ENCODE results near the gene ASAP2.
"Not testable (repeated sequence)": the region's sequence is repeated elsewhere in the genome, so short reads cannot be mapped to it uniquely, and the experiment has no call there.

The ASAP2 gene

GRCh38 chr2:9212010-9212635, 5.5 kb downstream of the ASAP2 start:
- no peaks in the 10 kb centered on the region for H3K36me3 Mint-ChIP-seq
- H3K27me3 Mint-ChIP-seq, result peaks cover 23 to 39% of the 10 kb centered on the region in 2 donors
- H3K27ac Mint-ChIP-seq, result no peak overlapping the region
- ATAC-seq (replicated peaks), result no peak
- H3K4me1 Mint-ChIP-seq, result peaks cover 4 to 5% of the 10 kb centered on the region in 2 donors
- H3K9me3 Mint-ChIP-seq, result no peaks in the 10 kb centered on the region
- no peak overlapping the region for H3K4me3 Mint-ChIP-seq
- no peak for DNase-seq

GRCh38 chr2:9212661-9213411, 6.2 kb downstream of the ASAP2 start:
- DNase-seq (no peak), ATAC-seq (replicated peaks) (no peak)
- Mint-ChIP-seq H3K9me3 (no peaks in the 10 kb centered on the region), H3K27me3 (peaks cover 21 to 36% of the 10 kb centered on the region in 2 donors), H3K4me1 (peaks cover 3% of the 10 kb centered on the region in 2 donors), H3K36me3 (no peaks in the 10 kb centered on the region), H3K27ac (no peak overlapping the region), H3K4me3 (no peak overlapping the region)

- DNase-seq (no peak), ATAC-seq (replicated peaks) (no peak)
- no peaks in the 10 kb centered on the region for H3K4me1 Mint-ChIP-seq
- no peak overlapping the region for H3K4me3 Mint-ChIP-seq
- H3K9me3 Mint-ChIP-seq, result no peaks in the 10 kb centered on the region
- H3K27me3 Mint-ChIP-seq, result peaks cover 16 to 30% of the 10 kb centered on the region in 2 donors
- no peak overlapping the region for H3K27ac Mint-ChIP-seq
- no peaks in the 10 kb centered on the region for H3K36me3 Mint-ChIP-seq
Observed at GRCh38 chr2:9213477-9214051, 7.0 kb downstream of the ASAP2 start.

GRCh38 chr2:9214873-9215272, 8.3 kb downstream of the ASAP2 start:
- Mint-ChIP-seq H3K27me3 (peaks cover 16 to 28% of the 10 kb centered on the region in 2 donors), H3K36me3 (no peaks in the 10 kb centered on the region), H3K9me3 (no peaks in the 10 kb centered on the region), H3K4me3 (no peak overlapping the region), H3K4me1 (no peaks in the 10 kb centered on the region), H3K27ac (no peak overlapping the region)
- DNase-seq (no peak), ATAC-seq (replicated peaks) (no peak)

GRCh38 chr2:9215680-9216079, 9.1 kb downstream of the ASAP2 start:
- DNase-seq (no peak), ATAC-seq (replicated peaks) (no peak)
- Mint-ChIP-seq H3K27ac (no peak overlapping the region), H3K9me3 (no peaks in the 10 kb centered on the region), H3K36me3 (no peaks in the 10 kb centered on the region), H3K4me1 (no peaks in the 10 kb centered on the region), H3K4me3 (no peak overlapping the region), H3K27me3 (peaks cover 12 to 22% of the 10 kb centered on the region in 2 donors)

GRCh38 chr2:9216143-9216542, 9.5 kb downstream of the ASAP2 start:
- not testable (repeated sequence) for H3K36me3 Mint-ChIP-seq; H3K27ac Mint-ChIP-seq; DNase-seq; ATAC-seq (replicated peaks); H3K4me3 Mint-ChIP-seq; H3K9me3 Mint-ChIP-seq; H3K4me1 Mint-ChIP-seq
- H3K27me3 Mint-ChIP-seq, result peaks cover 12 to 22% of the 10 kb centered on the region in 2 donors

- H3K36me3 Mint-ChIP-seq, result no peaks in the 10 kb centered on the region
Observed at GRCh38 chr2:9217838-9218770, 11.5 kb downstream of the ASAP2 start.

GRCh38 chr2:9219027-9219445, 12.4 kb downstream of the ASAP2 start:
- Mint-ChIP-seq H3K27ac (no peak overlapping the region), H3K27me3 (peaks cover 4 to 6% of the 10 kb centered on the region in 2 donors), H3K4me1 (no peaks in the 10 kb centered on the region), H3K9me3 (peaks cover 0 to 3% of the 10 kb centered on the region in 2 donors), H3K4me3 (no peak overlapping the region), H3K36me3 (no peaks in the 10 kb centered on the region)
- DNase-seq (no peak), ATAC-seq (replicated peaks) (no peak)

More at GRCh38 chr2:9217838-9218770, 11.5 kb downstream of the ASAP2 start:
- peaks cover 0 to 3% of the 10 kb centered on the region in 2 donors for H3K9me3 Mint-ChIP-seq
- no peak for DNase-seq
- H3K27ac Mint-ChIP-seq, result no peak overlapping the region
- H3K27me3 Mint-ChIP-seq, result peaks cover 8 to 9% of the 10 kb centered on the region in 2 donors
- no peak for ATAC-seq (replicated peaks)
- no peaks in the 10 kb centered on the region for H3K4me1 Mint-ChIP-seq
- no peak overlapping the region for H3K4me3 Mint-ChIP-seq

GRCh38 chr2:9220201-9220600, 13.6 kb downstream of the ASAP2 start:
- Mint-ChIP-seq H3K36me3 (no peaks in the 10 kb centered on the region), H3K27me3 (peaks cover 4 to 6% of the 10 kb centered on the region in 2 donors), H3K4me3 (no peak overlapping the region), H3K27ac (no peak overlapping the region), H3K4me1 (no peaks in the 10 kb centered on the region), H3K9me3 (peaks cover 0 to 3% of the 10 kb centered on the region in 2 donors)
- no peak for DNase-seq
- ATAC-seq (replicated peaks), result no peak

- Mint-ChIP-seq H3K27ac (no peak overlapping the region), H3K9me3 (peaks cover 0 to 3% of the 10 kb centered on the region in 2 donors), H3K4me3 (no peak overlapping the region), H3K36me3 (no peaks in the 10 kb centered on the region), H3K27me3 (no peaks in the 10 kb centered on the region), H3K4me1 (no peaks in the 10 kb centered on the region)
- no peak for DNase-seq
- no peak for ATAC-seq (replicated peaks)
Observed at GRCh38 chr2:9221223-9221622, 14.6 kb downstream of the ASAP2 start.

GRCh38 chr2:9222239-9222892, 15.8 kb downstream of the ASAP2 start:
- Mint-ChIP-seq H3K4me1 (no peaks in the 10 kb centered on the region), H3K9me3 (peaks cover 0 to 3% of the 10 kb centered on the region in 2 donors), H3K27me3 (no peaks in the 10 kb centered on the region), H3K27ac (no peak overlapping the region), H3K4me3 (no peak overlapping the region), H3K36me3 (no peaks in the 10 kb centered on the region)
- DNase-seq, result no peak
- no peak for ATAC-seq (replicated peaks)

GRCh38 chr2:9222893-9223287, 16.3 kb downstream of the ASAP2 start:
- ATAC-seq (replicated peaks) (no peak), DNase-seq (no peak)
- Mint-ChIP-seq H3K4me1 (no peaks in the 10 kb centered on the region), H3K4me3 (no peak overlapping the region), H3K27ac (no peak overlapping the region), H3K9me3 (peaks cover 0 to 3% of the 10 kb centered on the region in 2 donors), H3K36me3 (no peaks in the 10 kb centered on the region), H3K27me3 (no peaks in the 10 kb centered on the region)

GRCh38 chr2:9225806-9226205, 19.2 kb downstream of the ASAP2 start:
- Mint-ChIP-seq H3K4me1 (no peaks in the 10 kb centered on the region), H3K9me3 (peaks cover 0 to 2% of the 10 kb centered on the region in 2 donors), H3K36me3 (no peaks in the 10 kb centered on the region), H3K27ac (no peak overlapping the region), H3K4me3 (no peak overlapping the region), H3K27me3 (peaks cover 5% of the 10 kb centered on the region in 2 donors)
- ATAC-seq (replicated peaks) (no peak), DNase-seq (no peak)

Measured in stimulated activated naive B cell treated with anti-CD40 and anti-IgM and Interleukin-4, amounts not matched to agents 10 μg/mL and 1 μg/mL and 100 μg/mL, for 72 hours (primary cell).